GM19452 (cell line): ENCODE measurements around the gene PANX1.
A peak's percentile ranks its signal among the peaks of the same experiment; 100 is the strongest.
"Not testable (repeated sequence)": the region's sequence is repeated elsewhere in the genome, so short reads cannot be mapped to it uniquely, and the experiment has no call there.

Experiments used
- ATAC-seq: cut with Tn5 transposase; IDR thresholded peaks from one replicate; pipeline ENCODE4 v1.9.1; 2021; ENCODE audit not compliant: unreplicated experiment

The PANX1 gene, protein sequence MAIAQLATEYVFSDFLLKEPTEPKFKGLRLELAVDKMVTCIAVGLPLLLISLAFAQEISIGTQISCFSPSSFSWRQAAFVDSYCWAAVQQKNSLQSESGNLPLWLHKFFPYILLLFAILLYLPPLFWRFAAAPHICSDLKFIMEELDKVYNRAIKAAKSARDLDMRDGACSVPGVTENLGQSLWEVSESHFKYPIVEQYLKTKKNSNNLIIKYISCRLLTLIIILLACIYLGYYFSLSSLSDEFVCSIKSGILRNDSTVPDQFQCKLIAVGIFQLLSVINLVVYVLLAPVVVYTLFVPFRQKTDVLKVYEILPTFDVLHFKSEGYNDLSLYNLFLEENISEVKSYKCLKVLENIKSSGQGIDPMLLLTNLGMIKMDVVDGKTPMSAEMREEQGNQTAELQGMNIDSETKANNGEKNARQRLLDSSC

DNA sequence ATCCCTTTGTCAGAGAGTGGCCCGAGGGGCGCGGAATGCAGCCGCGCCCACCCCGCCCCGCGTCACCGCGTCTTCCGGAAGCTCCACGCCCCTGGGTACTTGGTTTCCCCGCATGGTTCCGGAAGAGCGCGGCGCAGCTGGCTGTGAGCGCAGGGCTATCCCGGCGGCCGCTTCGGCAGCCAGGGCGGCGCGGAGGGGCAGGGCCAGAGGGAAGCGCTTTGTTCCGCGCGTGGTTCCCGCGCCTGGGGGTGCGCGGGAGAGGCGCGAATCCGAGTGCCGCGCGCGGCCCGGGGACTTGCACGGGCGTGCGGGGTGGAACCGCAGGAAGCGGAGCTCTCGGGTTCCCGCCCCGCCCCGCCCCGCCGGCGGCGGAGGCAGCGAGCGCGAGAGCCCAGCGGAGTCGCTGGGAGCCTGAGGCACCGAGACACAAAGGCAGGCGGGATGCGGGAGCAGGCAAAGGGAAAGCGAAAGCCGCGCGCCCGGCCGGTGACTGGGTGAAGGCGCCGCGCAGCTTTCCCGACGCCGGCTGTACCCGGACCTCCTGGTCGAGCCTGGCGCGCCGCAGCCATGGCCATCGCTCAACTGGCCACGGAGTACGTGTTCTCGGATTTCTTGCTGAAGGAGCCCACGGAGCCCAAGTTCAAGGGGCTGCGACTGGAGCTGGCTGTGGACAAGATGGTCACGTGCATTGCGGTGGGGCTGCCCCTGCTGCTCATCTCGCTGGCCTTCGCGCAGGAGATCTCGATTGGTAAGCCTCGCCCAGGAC, at the start of gene PANX1:
PANX1 (plus strand) TSS at position 96 of the 766 bp plus-strand sequence; CDS start at position 568, 472 bp downstream.
- ATAC-seq = peak; percentile 80

DNA sequence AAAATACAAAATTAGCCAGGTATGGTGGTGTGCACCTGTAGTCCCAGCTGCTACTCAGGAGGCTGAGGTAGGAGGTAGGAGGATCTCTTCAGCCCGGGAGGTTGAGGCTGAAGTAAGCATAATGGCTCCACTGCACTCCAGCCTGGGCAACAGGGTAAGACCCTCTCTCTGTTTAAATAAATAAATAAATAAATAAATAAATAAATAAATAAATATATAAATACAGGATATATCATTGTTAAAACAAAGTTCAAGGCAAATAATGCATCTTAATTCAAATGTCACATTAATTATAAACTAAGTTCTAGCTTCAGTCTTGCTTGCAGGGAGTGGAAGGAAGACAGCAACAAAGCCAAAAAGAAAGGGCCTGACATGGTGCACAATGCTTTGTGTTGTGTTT, 44.5 kb upstream of the PANX1 start:
- no peak for ATAC-seq

- ATAC-seq = no peak
These were observed 39.7 kb upstream of the PANX1 start for GRCh38 chr11:94088906-94089305.

GRCh38 chr11:94089341-94089740, 39.3 kb upstream of the PANX1 start:
- no peak for ATAC-seq

DNA sequence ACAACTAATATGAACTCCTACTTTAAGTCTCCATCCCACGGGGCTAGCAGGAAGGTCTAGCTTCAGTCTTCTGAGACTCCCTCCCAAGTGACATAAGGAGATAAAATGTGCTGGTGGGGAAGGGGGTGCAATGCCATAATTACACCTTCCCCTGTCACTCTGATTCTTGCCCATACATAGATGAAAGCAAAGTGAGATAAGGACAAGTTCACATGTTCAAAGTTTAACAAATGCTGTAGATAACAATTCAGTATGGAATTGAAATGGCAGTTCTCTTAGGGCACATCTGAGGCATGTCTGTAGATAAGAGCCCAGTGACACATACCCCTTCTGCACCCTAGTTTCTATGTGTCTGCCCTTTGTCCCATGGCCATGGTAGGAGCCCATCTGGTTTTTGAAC, 38.2 kb upstream of the PANX1 start:
- ATAC-seq = no peak

DNA sequence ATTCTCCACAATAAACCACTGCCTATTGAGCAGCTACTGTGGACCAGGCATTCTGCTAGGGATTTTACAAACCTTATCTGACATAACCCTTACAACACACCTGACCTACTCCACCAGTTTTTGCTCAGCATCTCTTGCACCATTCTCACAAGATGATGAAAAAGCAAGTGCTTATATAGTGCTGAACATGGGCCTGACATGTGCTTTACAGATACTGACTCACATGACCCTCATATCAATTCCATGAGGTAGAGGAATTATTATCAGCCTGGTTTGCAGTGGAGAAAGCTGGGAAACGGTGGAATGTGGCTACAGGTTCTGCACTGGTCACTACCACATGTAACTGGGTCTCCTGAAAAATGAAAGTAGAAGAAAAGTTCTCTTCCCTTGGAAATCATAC, 37.5 kb upstream of the PANX1 start:
- no peak for ATAC-seq

GRCh38 chr11:94100253-94100652, 28.4 kb upstream of the PANX1 start:
- no peak for ATAC-seq

- ATAC-seq = no peak
These were observed 25.2 kb upstream of the PANX1 start for GRCh38 chr11:94103471-94103870.

DNA sequence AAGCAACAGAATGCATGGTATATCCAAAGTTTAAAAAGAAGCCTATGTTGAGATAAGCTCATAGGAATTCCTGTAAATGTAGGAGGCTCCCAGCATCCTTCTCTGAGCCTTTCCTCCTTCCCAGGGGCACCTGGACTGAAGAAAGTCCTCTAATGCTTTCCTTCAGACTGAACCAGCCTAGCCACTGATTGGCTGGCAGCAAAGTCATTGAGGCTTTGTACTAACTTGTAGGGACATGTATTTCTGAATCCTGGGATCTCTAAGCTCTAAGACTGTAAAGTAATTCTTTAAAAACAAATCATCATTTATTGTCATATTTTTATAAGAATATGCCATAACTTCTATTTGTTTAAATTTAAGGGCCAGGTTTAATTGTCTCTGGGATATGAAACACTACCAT, 23.9 kb upstream of the PANX1 start:
- ATAC-seq = no peak

GRCh38 chr11:94106716-94107115, 21.9 kb upstream of the PANX1 start:
- ATAC-seq = no peak

DNA sequence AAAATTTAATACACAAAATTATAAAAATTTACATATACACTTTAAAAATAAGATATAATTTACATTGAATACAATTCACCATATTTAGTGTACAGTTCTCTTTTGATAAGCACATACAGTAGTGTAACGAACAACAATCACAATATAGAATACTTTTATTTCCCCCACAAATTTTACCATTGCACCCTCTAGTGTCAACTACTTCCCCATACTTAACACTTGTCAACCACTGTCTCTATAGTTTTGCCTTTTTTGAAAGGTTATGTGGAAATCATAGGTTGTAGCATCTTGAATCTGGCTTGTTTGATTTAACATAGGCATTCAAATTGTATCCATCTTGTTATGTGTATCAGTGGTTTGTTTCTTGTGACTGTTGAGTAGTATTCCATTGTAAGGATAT, 21.3 kb upstream of the PANX1 start:
- no peak for ATAC-seq

DNA sequence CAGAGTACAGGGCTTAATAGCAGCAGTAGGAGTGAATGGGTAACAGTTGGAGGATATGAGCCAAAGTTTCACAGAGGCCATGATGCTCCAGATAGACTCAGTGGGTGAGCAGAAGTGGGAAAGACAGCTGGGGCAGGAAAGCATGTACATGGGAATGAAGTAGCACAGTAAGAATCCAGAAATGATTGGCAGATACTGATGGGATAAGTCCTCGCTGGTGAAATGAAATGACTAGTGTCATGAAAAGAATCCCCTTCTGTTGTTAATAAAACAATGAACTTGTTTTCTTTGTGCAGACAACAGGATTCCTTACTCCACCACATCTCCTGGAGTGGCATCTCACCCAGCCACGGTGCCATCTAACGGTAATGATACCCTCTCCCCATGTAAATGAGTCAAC, 17.4 kb upstream of the PANX1 start:
- ATAC-seq = no peak

- ATAC-seq = no peak
These were observed 17.0 kb upstream of the PANX1 start for GRCh38 chr11:94111660-94112059.

- no peak for ATAC-seq
These were observed 16.3 kb upstream of the PANX1 start for GRCh38 chr11:94112206-94112953.

DNA sequence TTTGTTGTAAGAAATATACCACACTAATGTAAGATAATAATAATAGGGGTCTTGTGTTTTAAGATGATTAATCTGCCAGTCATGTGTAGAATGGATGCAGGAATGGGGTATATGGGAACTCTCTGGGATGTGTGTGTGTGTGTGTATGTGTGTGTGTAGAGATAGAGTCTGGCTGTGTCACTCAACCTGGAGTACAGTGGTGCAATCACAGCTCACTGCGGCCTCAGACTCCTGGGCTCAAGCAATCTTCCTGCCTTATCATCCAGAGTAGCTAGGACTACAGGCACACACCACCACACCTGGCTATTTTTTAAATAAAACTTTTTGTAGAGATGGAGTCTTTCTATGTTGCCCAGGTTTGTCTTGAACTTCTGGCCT, 11.5 kb upstream of the PANX1 start:
- ATAC-seq = no peak

GRCh38 chr11:94117871-94118270, 10.8 kb upstream of the PANX1 start:
- no peak for ATAC-seq

DNA sequence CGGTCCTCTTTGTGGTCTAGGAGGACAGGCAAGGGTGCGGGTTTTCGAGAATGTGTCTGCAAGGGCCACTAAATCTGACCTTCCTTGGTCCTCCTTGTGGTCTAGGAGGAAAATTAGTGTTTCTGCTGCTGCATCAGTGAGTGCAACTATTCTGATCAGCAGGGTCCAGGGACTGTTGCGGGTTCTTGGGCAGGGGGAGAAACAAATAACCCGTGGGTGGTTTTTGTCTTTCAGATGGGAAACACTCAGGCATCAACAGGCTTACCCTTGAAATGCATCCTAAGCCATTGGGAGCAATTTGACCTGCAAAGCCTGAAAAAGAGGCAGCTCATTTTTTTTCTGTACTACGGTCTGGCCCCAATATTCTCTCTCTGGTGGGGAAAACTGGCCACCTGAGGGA, 9.0 kb upstream of the PANX1 start:
- ATAC-seq = not testable (repeated sequence)

DNA sequence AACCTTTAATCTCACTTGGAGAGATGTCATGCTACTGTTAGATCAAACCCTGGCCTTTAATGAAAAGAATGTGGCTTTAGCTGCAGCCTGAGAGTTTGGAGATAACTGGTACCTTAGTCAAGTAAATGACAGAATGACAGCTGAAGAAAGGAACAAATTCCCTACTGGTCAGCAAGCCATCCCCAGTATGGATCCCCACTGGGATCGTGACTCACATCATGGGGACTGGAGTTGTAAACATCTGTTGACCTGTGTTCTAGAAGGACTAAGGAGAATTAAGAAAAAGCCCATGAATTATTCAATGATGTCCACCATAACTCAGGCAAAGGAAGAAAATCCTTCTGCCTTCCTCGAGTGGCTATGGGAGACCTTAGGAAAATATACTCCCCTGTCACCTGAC, 8.1 kb upstream of the PANX1 start:
- not testable (repeated sequence) for ATAC-seq

- ATAC-seq = no peak
These were observed 7.7 kb upstream of the PANX1 start for GRCh38 chr11:94120946-94121345.

- ATAC-seq = no peak
These were observed 3.1 kb upstream of the PANX1 start for GRCh38 chr11:94125407-94126115.

GRCh38 chr11:94127638-94128037, 1.0 kb upstream of the PANX1 start:
- no peak for ATAC-seq
